Left renal pelvis (tissue), 4 donors: ENCODE results near the gene SULT2A1. TPM values are rescaled to one million over a fixed set of nuclear protein-coding genes. Genes with fewer than 3 reads are reported as not detected.
"Not testable (repeated sequence)": the region's sequence is repeated elsewhere in the genome, so short reads cannot be mapped to it uniquely, and the experiment has no call there.

Experiments used
- DNase-seq, 4 donors: peaks; one replicate each; pipeline ENCODE4 v3.0.0-alpha.2; 2013; ENCODE audit warnings: low read depth in 4 of 4, low spot score in 3 of 4
- polyA plus RNA-seq, 4 donors: library from polyadenylated mRNA; unstranded; fragments of 120-200 nt; gene quantifications; one replicate each; pipeline ENCODE4 v1.2.1, GENCODE V29; 2013; ENCODE audit not compliant: insufficient read length in 4 of 4

Gene SULT2A1
- polyA plus RNA-seq, 4 donors, result 0.33 to 0.40 TPM; not detected in 2

GRCh38 chr19:47861630-47862029 lies 24.5 kb downstream of the SULT2A1 start:
- DNase-seq, result no peak

DNA sequence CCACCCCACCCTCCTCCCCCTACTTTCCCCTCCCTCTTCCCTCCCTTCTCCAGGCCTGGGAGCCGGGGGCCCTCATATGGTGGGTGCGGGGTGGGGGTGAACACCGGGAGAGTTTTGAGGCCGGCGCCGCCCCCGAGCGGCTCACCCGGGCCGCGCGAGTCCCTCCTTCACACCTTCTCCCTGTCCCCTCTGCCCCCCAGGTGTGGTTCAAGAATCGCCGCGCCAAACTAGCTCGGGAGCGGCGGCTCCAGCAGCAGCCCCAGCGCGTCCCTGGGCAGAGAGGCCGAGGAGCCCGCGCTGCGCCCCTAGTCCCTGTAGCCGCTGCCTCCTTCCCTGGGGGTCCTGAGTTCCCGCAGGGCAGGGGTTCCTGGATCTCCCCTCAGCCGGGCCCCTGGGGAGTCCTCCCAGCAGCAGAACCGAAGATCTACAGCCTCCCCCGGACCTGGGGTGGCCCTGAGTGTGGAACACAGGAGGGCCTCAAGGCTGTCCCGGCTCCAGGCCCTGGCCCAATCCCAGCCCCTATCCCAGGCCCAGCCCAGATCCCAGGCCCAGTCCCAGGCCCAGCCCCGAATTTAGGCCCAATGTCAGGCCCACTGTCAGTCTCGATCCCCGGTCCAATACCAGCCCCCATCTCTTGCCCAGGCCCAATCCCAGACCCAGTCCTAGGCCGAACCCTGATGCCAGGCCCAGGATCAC lies 25.4 kb downstream of the SULT2A1 start:
- no peak for DNase-seq

DNA sequence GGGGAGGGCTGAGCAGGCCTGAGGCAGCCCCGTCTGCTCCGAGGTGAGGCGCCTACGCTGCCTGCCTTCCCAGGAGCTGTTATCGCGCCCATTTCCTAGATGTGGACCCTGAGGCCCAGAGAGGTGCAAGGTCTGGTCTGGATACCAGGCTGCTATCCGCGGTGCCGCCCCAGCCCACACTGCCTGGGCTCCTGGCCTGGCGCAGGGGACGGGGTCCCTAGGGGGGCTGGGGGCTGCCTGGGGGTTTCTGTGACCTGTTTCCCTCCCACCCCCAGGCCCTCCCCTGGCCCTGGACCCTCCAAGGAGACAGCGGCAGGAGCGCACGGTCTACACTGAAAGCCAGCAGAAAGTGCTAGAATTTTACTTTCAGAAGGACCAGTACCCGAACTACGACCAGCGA lies 26.3 kb downstream of the SULT2A1 start:
- not testable (repeated sequence) for DNase-seq

- not testable (repeated sequence) for DNase-seq
Observed at GRCh38 chr19:47858646-47859285, 27.3 kb downstream of the SULT2A1 start, which contains the start of gene TPRX2. Gene TPRX2, plus strand, starts transcription at chr19:47859235. Its CDS starts 12 bp downstream, at chr19:47859247.

DNA sequence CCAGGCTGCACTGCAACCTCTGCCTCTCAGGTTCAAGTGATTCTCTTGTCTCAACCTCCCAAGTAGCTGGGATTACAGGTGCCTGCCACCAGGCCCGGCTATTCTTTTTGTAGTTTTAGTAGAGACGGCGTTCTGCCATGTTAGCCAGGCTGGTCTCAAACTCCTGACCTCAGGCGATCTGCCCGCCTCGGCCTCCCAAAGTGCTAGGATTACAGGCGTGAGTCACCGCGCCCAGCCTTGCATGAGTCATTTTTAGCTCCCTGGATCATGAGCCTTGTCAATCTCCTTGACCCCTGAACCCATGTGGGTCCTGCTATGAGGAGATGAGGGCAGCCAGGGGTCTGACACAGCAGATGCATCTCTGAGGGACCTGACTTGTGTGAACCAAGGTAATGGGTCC lies 27.9 kb downstream of the SULT2A1 start:
- not testable (repeated sequence) for DNase-seq

GRCh38 chr19:47854459-47854858 lies 31.7 kb downstream of the SULT2A1 start:
- no peak for DNase-seq

GRCh38 chr19:47853003-47853402 lies 33.1 kb downstream of the SULT2A1 start:
- DNase-seq, result no peak

DNA sequence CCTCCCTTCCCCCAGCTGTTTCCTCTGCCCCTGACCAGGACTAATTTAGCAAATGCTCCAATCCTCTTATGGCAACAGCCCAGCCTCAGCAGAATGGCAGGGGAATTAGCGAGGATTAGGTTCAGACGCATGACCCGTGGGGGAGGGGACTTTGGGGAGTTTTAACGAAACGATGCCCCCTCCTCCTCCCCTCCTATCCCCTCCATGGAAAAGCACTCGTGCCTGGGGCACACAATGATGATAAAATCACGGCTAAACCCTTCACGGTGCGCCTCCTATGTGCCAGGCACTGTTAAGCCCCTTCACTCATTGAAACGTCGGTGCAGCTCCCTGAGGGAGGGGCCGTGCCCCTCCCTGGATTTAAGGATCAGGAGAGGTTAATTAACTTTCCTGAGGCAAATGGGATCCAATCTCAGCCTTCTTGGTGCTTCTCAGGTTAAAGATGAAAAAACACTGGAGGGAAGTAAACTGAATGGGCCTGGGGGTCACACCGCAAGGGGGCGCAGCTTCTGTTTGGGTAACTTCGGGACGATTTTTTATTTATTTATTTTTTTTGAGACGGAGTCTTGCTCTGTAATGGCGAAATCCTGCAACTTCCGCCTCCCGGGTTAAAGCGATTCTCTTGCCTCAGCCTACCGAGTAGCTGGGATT lies 37.2 kb downstream of the SULT2A1 start:
- DNase-seq, result no peak

DNA sequence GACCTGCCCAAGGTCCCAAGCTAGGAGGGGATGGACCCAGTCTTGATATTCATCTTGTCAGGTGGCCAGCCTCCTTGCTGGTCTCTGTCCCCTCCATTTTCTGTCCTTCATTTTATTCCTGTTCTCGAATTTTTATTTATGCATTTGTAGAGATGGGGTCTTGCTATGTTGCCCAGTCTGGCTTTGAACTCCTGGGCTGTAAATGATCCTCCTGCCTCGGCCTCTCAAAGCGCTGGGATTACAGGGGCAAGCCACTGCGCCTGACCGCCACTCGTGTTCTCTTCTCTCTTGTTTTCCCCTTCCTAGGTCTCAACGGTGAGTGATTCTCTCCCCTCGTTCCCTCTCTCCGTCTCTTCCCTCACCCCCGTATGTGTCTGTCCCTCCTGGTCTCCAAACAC lies 37.7 kb downstream of the SULT2A1 start:
- DNase-seq, result no peak

DNA sequence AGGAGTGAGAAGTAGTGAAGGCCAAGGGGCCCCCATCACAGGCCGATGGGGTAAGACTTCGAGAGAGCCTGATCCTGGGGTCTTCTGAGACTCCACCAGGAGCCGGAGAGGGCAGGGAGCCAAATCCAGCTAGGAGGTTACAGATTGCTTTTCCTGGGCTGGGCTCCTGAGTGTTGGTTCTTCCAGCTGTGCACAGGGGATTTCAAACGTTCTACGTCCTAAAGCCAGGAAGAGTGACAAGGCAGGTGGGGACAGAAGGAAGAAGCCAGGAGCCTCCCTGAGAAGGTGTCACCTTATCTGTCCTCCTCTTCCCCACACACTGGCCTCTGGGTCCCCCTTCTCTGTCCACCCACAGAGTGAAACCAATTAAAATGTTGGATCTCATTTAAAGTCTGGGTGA lies 43.2 kb downstream of the SULT2A1 start:
- no peak for DNase-seq

DNA sequence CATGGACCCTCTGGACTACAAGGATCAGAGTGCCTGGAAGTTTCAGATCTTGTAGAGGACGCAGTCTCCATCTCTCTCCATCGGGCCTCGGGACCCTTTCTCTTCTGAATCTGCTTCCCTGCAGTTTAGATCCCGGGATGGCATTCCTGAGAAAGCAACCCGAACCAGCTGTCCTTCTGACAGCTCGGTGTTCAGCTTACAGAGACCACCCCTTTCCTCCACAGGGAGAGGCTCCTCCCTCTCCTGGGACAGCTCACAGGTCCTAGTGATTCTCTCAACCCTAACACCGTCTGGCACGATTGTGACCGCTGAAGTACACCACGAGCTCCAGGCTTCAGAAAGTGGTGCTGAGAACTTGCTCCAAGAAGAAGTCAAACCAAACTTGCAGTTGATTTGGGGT lies 46.2 kb downstream of the SULT2A1 start:
- DNase-seq, result peak in 3 of 4 donors; percentile 8 to 45 (median 20)

- DNase-seq, result no peak
Observed at GRCh38 chr19:47839411-47839810, 46.7 kb downstream of the SULT2A1 start.

DNA sequence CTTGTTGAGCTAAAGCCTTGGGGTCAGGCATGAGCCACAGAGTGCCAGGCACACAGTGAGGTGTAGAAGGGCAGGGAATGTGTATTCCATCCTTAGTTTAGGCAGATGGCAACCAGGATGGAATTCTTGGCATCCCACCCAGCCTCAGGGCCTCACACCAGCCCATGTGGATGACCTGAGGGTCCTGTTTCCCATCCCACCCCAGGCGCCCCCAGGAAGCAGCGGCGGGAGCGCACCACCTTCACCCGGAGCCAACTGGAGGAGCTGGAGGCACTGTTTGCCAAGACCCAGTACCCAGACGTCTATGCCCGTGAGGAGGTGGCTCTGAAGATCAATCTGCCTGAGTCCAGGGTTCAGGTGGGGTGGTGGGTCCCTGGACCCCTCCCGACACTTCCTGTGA lies 50.1 kb downstream of the SULT2A1 start:
- no peak for DNase-seq

DNA sequence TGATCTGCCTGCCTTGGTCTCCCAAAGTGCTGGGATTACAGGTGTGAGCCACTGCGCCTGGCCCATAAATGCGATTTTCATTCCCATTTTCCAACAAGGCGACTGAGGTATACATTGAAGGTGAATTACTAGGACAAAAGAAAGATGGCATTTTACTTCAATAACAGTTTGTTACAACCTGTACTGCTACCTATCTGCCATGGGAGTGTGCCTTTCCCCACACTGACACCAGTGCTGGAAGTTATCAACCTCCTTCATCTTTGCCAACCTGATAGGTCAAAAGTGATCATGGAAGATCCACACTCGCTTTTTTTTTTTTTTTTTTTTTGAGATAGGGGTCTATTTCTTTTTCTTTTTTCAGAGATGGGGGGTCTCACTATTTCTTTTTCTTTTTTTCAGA lies 53.4 kb downstream of the SULT2A1 start:
- DNase-seq, result no peak

GRCh38 chr19:47826800-47827199 lies 59.3 kb downstream of the SULT2A1 start:
- DNase-seq, result no peak

GRCh38 chr19:47824396-47824795 lies 61.7 kb downstream of the SULT2A1 start:
- DNase-seq, result no peak

- no peak for DNase-seq
Observed at GRCh38 chr19:47821460-47822020, 64.6 kb downstream of the SULT2A1 start, which contains the start of gene CRX. Gene CRX, plus strand, starts transcription at chr19:47821937. Its CDS starts 12,507 bp downstream, at chr19:47834444.
